HG02973 (cell line): ENCODE data around the gene MT3.
A peak's percentile ranks its signal among the peaks of the same experiment; 100 is the strongest.

Experiments
- ATAC-seq: cut with Tn5 transposase; IDR thresholded peaks from one replicate; pipeline ENCODE4 v1.9.1; 2021; ENCODE audit warnings: moderate library complexity; ENCODE audit not compliant: unreplicated experiment

The MT3 gene

GRCh38 chr16:56589141-56590039 is at the start of gene MT3:
MT3 (plus strand) TSS chr16:56589528; CDS start chr16:56589591, 63 bp downstream.
- ATAC-seq, result no peak

- no peak for ATAC-seq
These were observed 49.7 kb upstream of the MT3 start for GRCh38 chr16:56539656-56540055.

DNA sequence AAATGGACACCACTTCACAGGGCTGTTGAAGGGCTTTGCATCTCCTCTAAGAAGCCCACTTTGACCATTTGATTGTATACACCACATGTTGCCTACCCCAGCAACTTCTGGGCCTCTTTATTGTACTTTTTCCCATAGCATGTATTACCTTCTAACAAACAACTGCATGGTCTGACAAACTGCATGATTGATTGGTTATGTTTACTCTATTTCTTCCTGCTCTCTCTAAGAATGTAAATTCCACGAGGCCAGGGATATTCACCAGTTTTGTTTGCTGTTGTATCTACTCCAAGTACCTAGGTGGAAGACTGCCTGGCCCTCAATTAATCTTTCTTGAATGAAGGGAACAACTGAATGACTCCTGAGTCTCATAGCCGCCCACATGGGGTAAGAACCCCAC is 47.3 kb upstream of the MT3 start:
- ATAC-seq, result no peak

DNA sequence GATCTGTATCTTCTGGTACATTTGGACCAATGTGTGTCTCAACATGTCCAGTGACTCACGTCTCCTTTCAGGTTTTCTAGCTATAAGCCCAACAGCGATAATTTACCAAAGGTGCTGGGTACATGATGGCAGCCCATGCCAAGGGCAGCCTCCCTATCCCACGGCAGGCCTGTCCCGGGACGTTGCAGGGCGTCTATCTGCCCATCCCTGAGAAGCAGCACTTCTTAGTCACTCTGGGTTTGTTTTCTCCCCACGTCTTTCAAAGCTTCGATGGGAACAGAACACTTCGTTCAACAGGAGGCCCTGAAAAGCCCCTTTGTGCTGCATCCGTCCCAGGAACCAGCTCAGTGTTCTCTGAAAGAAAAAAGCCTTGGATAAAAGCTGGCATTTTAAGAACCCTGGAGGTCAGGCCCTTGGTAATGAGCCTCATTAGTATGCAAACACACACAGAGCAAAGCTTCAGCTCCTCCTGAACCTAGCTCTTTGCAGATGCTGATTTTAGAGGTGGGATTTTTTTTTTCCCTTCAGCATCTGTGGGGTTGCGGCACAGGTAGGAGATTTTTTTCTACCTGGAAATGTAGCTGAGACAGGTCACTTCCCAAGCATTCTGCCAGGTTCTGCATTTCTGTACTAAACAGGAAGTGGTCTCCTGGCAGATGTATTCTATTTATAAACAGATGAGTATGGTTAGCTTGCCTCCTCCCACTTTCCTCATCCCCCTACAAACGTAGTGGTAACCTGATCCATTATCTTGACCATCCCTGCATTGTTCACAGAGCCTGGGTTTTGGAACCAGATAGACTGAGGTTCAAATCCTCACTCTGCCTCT is 42.0 kb upstream of the MT3 start:
- no peak for ATAC-seq

DNA sequence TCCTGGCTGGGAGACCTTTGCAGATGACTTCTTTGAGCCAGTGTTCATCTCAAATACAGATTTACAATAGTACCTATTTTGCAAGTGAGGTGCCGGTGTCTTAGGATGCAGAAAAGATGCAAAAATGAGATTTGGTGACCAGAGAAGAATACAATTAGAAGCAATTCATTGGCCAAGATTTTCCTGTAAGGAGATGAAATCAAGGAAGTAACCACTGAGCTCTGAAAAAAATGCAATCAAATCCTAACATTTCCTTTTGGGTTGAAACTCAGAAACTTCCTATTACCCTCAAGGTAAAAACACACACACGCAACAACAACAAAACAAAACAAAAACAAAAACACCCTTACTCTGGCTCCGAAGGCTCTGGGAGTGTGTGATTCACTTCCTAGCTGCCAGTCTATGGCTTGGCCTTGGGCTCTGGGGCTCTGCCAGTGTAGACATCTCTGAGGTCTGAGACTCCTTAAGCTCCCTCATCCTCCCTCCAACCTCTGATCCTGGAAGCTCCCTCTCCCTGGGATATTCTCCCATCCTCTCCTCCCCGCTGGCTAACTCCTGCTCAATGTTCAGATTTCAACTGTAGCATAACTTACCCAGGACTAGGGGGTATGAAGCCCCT is 41.3 kb upstream of the MT3 start:
- ATAC-seq, result no peak

- no peak for ATAC-seq
These were observed 40.2 kb upstream of the MT3 start for GRCh38 chr16:56549161-56549560.

DNA sequence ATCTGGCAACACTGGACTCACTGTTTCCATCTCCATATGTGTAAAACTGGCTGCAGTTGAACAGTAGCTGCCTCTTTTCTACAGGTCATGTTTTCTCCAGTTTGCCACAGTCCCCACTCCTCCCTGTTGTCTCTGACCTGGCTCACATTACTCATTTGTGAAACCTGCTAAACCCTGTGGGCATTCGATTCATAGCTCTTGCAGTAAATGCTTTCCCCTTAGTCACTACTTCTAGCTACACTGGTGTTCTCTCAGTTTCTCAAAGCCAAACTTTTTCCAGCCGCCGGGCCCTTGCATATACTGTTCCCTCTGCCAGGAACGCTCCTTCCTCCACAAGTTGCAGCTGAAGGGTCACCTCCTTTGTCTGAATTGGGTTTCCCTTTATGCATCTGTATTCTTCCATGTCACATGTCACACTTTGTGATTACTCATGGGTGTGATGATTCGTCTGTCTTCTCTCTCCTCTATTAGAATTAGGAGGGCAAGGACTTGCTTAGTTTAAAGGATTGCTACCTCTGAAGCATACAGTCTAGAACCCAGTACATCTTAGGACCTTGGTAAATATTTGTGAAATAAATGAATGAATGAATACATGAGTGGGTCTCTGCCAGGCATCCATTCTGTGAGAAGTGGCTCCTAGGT is 39.5 kb upstream of the MT3 start:
- ATAC-seq, result no peak

DNA sequence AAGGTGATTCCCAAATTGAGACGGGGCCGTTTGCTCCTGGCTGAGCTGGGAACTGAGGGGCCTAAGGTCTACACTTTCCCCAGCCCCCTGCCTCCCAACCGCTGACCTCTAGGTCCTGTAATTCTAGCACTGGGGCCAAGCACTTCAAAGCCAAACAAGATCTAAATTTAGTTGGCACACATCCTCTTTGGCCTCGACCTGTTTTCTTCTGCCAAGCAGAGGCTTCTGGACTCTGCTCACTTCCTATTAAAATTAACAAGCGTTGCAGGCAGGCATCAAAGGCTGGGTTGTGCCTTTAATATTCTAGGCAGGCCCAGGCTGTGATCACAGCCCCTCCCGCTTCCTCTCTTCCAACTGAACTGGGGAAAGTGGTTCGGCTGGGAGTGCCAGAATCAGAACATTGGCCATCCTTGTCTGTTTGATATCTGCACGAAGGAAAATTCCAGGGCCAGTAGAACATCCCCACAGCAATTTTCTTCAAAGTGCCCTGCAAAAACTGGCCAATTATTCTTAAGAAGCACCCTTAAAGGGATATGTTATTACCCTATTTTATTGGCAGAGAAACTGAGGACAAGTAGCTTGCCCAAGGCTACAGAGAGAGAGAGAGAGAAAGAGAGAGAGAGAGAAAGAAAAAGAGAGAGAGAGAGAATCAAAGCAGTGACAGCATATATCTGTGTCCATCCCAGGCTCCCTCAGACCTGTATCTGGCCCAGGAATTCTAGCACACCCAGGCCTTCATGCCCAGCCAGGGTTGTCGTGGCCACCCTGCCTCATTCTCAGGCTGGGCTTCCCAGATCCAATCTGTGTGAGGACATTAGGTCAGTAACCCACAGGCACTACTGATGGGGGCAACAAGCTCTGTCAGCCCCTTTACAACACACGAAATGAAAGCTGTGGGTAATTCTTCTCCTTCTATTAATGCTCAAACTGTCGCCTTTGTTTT is 37.3 kb upstream of the MT3 start:
- ATAC-seq, result no peak

DNA sequence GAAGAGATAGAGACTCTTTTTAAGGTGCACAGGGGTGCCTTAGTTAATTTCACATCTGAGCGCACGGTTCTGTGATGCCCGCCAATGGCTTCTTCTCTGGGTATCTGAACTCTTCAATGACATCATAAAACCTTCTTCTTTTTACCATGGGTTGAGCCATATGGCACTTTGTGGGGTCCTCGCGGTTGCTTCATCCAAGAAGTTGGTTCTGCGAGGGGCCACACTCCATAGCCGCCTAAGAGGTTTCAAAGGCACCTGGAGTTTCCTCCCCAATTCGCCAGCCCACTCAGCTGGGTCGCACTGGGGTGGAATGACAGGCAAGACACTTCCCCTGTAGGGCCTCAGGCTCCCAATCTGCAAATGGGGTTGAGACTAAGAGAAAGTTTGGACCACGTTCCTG is 34.9 kb upstream of the MT3 start:
- no peak for ATAC-seq

DNA sequence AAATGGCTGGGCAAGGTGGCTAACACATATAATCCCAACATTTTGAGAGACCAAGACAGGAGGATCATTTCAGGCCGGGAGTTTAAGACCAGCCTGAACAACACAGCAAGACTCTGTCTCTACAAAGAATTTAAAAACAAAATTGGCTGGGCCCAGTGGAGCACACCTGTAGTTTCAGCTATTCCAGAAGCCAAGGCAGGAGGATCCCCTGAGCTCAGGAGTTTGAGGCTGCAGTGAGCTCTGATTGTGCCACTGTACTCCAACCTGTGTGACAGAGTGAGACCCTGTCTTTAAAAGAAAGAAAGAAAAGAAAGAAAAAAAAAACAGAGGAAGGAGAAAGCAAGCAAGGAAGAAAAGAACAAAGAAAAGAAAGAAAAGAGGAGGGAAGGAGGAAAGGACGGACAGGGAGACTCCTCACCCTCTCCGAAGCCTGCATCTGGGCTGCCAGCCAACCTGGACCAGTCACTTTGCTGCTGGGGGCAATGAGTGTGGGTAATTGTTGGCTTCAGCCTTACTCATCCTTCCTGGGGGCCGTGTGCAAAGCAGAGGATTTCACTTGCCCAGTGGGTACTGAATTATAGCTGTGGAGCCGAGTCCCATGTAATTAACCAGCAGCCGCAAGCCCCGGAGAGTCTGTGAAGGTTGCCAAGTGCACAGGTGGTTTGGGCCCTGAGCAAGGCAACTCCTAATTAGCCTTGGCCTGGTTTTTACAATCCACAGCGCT is 31.1 kb upstream of the MT3 start:
- no peak for ATAC-seq

- no peak for ATAC-seq
These were observed 30.2 kb upstream of the MT3 start for GRCh38 chr16:56559109-56559508.

DNA sequence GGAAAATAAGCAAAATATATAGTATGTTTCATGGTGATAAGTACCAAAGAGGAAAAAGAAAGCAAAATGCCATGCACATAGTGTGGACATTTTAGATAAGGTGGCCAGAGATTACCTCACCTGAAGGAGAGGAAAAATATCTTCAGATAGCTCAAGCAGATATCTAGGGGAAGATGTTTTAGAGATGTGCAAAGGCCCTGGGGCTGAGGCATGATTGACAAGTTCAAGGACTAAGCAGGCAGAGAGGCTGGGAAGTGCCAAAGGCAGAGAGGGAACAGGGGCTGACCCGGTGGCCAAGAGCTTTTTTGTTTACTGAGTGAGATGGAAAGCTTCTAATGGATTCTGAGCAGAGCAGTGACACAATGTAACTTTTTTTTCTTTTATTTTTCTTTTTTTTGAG is 28.9 kb upstream of the MT3 start:
- ATAC-seq, result no peak

- ATAC-seq, result no peak
These were observed 28.2 kb upstream of the MT3 start for GRCh38 chr16:56561126-56561525.

DNA sequence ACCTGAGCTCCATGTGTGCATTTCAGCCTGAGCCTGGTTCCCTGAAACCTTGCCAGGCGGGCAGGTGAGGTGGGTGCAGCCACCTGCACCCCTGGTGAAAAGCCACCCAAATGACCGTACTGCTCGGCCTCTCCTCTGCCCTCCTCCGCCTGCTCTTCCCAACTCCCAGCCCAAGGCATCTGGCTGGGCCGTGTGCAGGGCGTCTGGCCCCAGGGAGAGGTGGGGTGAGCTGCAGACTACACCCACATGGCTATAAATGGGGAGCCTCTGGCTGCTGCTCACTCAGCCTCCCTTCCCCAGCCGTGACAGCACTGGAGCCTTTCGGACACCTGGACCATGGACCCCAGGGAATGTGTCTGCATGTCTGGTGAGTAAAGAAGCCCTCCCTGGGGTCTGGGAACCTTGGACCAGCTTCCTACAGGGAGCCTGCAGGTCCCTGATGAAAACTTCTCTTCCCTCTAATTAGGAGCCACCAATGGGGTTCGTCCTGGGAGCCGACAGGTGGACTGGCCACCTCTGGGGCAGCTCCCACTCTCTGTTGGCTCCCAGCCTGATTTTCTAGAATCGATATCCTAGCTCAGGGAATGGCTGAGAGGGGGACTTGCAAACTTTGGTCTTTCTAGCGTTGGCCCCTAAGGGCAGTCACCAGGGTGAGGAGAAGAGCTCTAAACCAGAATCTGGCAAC is 24.4 kb upstream of the MT3 start, which contains the start of gene MT4:
Gene MT4, plus strand, starts transcription at position 281 of the 685 bp plus-strand sequence. Its CDS starts 56 bp downstream, at position 337.
- no peak for ATAC-seq

DNA sequence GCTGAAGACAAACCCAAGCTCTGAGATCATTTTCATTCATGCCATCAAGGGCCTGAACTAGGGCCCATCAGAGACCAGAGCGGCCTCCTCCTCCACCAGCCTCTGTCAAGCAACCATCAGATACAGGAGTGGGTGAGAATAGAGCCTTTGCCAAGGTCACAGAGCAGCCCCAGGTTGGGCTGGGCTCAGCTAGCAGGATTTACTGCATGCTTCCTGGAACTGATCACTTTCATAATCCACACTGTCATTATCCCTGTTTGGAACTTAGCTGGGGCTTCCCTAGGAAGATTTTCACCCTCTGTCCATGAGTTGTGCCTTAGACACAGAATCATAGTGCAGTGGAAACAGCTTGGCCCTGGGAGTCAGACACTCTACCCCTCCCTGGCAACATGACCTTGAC is 19.4 kb upstream of the MT3 start:
- ATAC-seq, result no peak

- no peak for ATAC-seq
These were observed 17.8 kb upstream of the MT3 start for GRCh38 chr16:56571525-56571924.

GRCh38 chr16:56574625-56575024 is 14.7 kb upstream of the MT3 start:
- no peak for ATAC-seq

GRCh38 chr16:56576585-56577299 is 12.6 kb upstream of the MT3 start:
- ATAC-seq, result peak; percentile 81
